ENCODE results near the gene ENG. TPM values are rescaled to one million over a fixed set of nuclear protein-coding genes. Genes with fewer than 3 reads are reported as not detected.
A peak's percentile ranks its signal among the peaks of the same experiment; 100 is the strongest.

The ENG gene
- total and polyA plus RNA-seq, 8 donors = 9.7 to 42.4 (median 20.5) TPM

GRCh38 chr9:127812936-127813675 is 41.4 kb downstream of the ENG start:
- DNase-seq (peak in 1 of 6 donors; percentile 37), ATAC-seq (no peak)
- H3K4me3 ChIP-seq = no peak overlapping the region

GRCh38 chr9:127812011-127812410 is 42.4 kb downstream of the ENG start:
- no peak overlapping the region for H3K27ac ChIP-seq
- no peak for ATAC-seq
- TF ChIP-seq CTCF (IDR thresholded peaks at IDR 0.05) = no peak
- WGBS, 2 donors = 92 to 93% methylated on average over 6 of the region's 6 CpGs
- H3K36me3 ChIP-seq = peaks cover 5 to 67% (median 31%) of the 10 kb centered on the region in 3 donors
- no peaks in the 10 kb centered on the region for H3K27me3 ChIP-seq
- no peaks in the 10 kb centered on the region for H3K9me3 ChIP-seq
- no peak for FAIRE-seq
- intact Hi-C loops (cut with DNase I) = no loop called here
- DNase-seq = no peak
- H3K4me1 ChIP-seq = no peaks in the 10 kb centered on the region
- H3K4me3 ChIP-seq = no peak overlapping the region

More at GRCh38 chr9:127812936-127813675, 41.4 kb downstream of the ENG start:
- Histone ChIP-seq H3K4me1 (no peaks in the 10 kb centered on the region), H3K27me3 (no peaks in the 10 kb centered on the region), H3K27ac (no peak overlapping the region), H3K9me3 (no peaks in the 10 kb centered on the region), H3K36me3 (peaks cover 5 to 56% (median 30%) of the 10 kb centered on the region in 3 donors)
- no peak for FAIRE-seq
- intact Hi-C loops (cut with DNase I) = no loop called here
- WGBS, 2 donors = 89 to 94% methylated on average over 19 of the region's 19 CpGs
- TF ChIP-seq CTCF (IDR thresholded peaks at IDR 0.05) = no peak

- DNase-seq = no peak
- H3K27ac ChIP-seq = no peak overlapping the region
- H3K4me3 ChIP-seq = no peak overlapping the region
- WGBS, 2 donors = 94 to 95% methylated on average over 10 of the region's 10 CpGs
- peaks cover 5 to 68% (median 31%) of the 10 kb centered on the region in 3 donors for H3K36me3 ChIP-seq
- H3K4me1 ChIP-seq = no peaks in the 10 kb centered on the region
- no peaks in the 10 kb centered on the region for H3K27me3 ChIP-seq
- H3K9me3 ChIP-seq = no peaks in the 10 kb centered on the region
- intact Hi-C loops (cut with DNase I) = no loop called here
- ATAC-seq = no peak
- no peak for TF ChIP-seq CTCF (IDR thresholded peaks at IDR 0.05)
- no peak for FAIRE-seq
Measured at GRCh38 chr9:127810378-127811187, 43.9 kb downstream of the ENG start.

GRCh38 chr9:127809540-127810377 is 44.7 kb downstream of the ENG start:
- Histone ChIP-seq H3K36me3 (peaks cover 5 to 63% (median 31%) of the 10 kb centered on the region in 3 donors), H3K27me3 (no peaks in the 10 kb centered on the region), H3K4me1 (peaks cover 0 to 5% (median 0%) of the 10 kb centered on the region in 3 donors), H3K9me3 (no peaks in the 10 kb centered on the region), H3K4me3 (no peak overlapping the region), H3K27ac (no peak overlapping the region)
- peak in 1 of 6 donors; percentile 80 for DNase-seq
- TF ChIP-seq CTCF (IDR thresholded peaks at IDR 0.05) = no peak
- 64 to 73% methylated on average over 45 to 54 of the region's 57 CpGs for WGBS, 2 donors
- intact Hi-C loops (cut with DNase I) = no loop called here
- no peak for FAIRE-seq
- ATAC-seq = peak in 3 of 4 donors; percentile 51 to 55 (median 52)

Measured in pancreas (tissue), 10 donors.